HUDEP-2 (cell line): ENCODE measurements around the gene ZNF681.
"Not testable (repeated sequence)": the region's sequence is repeated elsewhere in the genome, so short reads cannot be mapped to it uniquely, and the experiment has no call there.

ENCODE experiments used
- DNase-seq, 76 experiments: peaks; one replicate each; lab custom pipeline; 2025; ENCODE audit not compliant: unreplicated experiment in 76 of 76; lab: John Stamatoyannopoulos, UW

Gene ZNF681

GRCh38 chr19:23698711-23699520 lies 59.8 kb downstream of the ZNF681 start:
- DNase-seq: no peak

GRCh38 chr19:23692937-23693336 lies 65.8 kb downstream of the ZNF681 start:
- not testable (repeated sequence) for DNase-seq
